ENCODE measurements around the gene SLC35A2. TPM values are rescaled to one million over a fixed set of nuclear protein-coding genes. Genes with fewer than 3 reads are reported as not detected.

The SLC35A2 gene
- total RNA-seq (10 to 100 TPM; 13.9 to 36.7 (median 18.5) TPM), polyA plus RNA-seq (1 to 10 TPM; 6.7 to 8.1 TPM), total RNA-seq (62.1 reads per million, percentile 75 among the genes with 10 or more reads in this experiment)

- Histone ChIP-seq H3K27me3 (ENCODE audit: control insufficient read depth in 2 of 2, insufficient read depth in 2 of 2, low read length in 2 of 2) (no peaks in the 10 kb centered on the region), H3K36me3 (ENCODE audit: control insufficient read depth in 2 of 3, insufficient read depth in 3 of 3, low read length in 3 of 3) (peaks cover 13 to 31% (median 25%) of the 10 kb centered on the region in 3 experiments), H3K27ac (ENCODE audit: low read depth, low read length) (peak within 1 kb of the TSS; percentile 76), H3K4me1 (ENCODE audit: control insufficient read depth in 2 of 2, insufficient read depth in 2 of 2, low read length in 2 of 2) (peaks cover 32 to 42% of the 10 kb centered on the region in 2 donors), H3K9me3 (ENCODE audit: control insufficient read depth in 2 of 3, low read length in 3 of 3) (no peaks in the 10 kb centered on the region), H3K4me3 (ENCODE audit: low read length) (peak within 1 kb of the TSS; percentile 77)
- intact Hi-C loops (cut with micrococcal nuclease) = loop anchor here (1.0 to 5.0 kb wide), 8 partner anchors 8 to 263 kb away; partner anchors contain the start of genes PIM2 (in 1 of the 2), PQBP1 (in 1 of the 2) and TIMM17B (in 1 of the 2)
- DNase-seq (peak; percentile 75 to 92 (median 90)), ATAC-seq (peak; percentile 78)
- ChIA-PET POLR2A (interaction anchor here (0.8 to 15.7 kb wide), 18 partner anchors 9 to 372 kb away, joined by 3 to 432 read pairs (median 6); partner anchors contain the start of genes HDAC6, OTUD5, PQBP1 and TBC1D25), CTCF (interaction anchor here (1.0 to 1.8 kb wide), 3 partner anchors 20 to 263 kb away, joined by 3 to 6 read pairs (median 6); no protein-coding TSS in a partner anchor)
- Mint-ChIP-seq H3K4me1 (peaks cover 20 to 61% (median 42%) of the 10 kb centered on the region in 7 donors), H3K27me3 (peaks cover 0 to 3% (median 0%) of the 10 kb centered on the region in 5 donors), H3K36me3 (peaks cover 0 to 30% (median 18%) of the 10 kb centered on the region in 5 donors), H3K9me3 (peaks cover 0 to 12% (median 0%) of the 10 kb centered on the region in 11 donors), H3K27ac (peak within 1 kb of the TSS; percentile 86 to 98 (median 96)), H3K4me3 (peak within 1 kb of the TSS; percentile 86 to 96 (median 90))
Observed at GRCh38 chrX:48911412-48912182, at the start of gene SLC35A2. Gene SLC35A2 (minus strand): TSS chrX:48911646. CDS start chrX:48911636, 10 bp downstream.

GRCh38 chrX:48960291-48960690 lies 48.8 kb upstream of the SLC35A2 start:
- Mint-ChIP-seq H3K36me3 (peaks cover 0 to 12% (median 0%) of the 10 kb centered on the region in 5 donors), H3K4me1 (peaks cover 9 to 32% (median 21%) of the 10 kb centered on the region in 7 donors), H3K27me3 (peaks cover 0 to 2% (median 0%) of the 10 kb centered on the region in 5 donors), H3K27ac (peak overlapping the region in 8 of 9 donors; percentile 71 to 100 (median 92)), H3K9me3 (peaks cover 0 to 4% (median 0%) of the 10 kb centered on the region in 11 donors), H3K4me3 (peak overlapping the region in 7 of 10 donors; percentile 2 to 71 (median 48))
- ChIA-PET CTCF (interaction anchor here (0.6 kb wide), 1 partner anchor 19 kb away, joined by 3 read pairs; no protein-coding TSS in a partner anchor), POLR2A (interaction anchor here (1.0 to 3.6 kb wide), 3 partner anchors 12 to 1818 kb away, joined by 3 to 23 read pairs (median 3); partner anchors contain the start of genes GRIPAP1 and KCND1)
- Histone ChIP-seq H3K4me1 (ENCODE audit: control insufficient read depth in 2 of 2, insufficient read depth in 2 of 2, low read length in 2 of 2) (peaks cover 17 to 20% of the 10 kb centered on the region in 2 donors), H3K4me3 (ENCODE audit: low read length) (no peak overlapping the region), H3K9me3 (ENCODE audit: control insufficient read depth in 2 of 3, low read length in 3 of 3) (no peaks in the 10 kb centered on the region), H3K27me3 (ENCODE audit: control insufficient read depth in 2 of 2, insufficient read depth in 2 of 2, low read length in 2 of 2) (no peaks in the 10 kb centered on the region), H3K36me3 (ENCODE audit: control insufficient read depth in 2 of 3, insufficient read depth in 3 of 3, low read length in 3 of 3) (peaks cover 0 to 1% (median 0%) of the 10 kb centered on the region in 3 experiments), H3K27ac (ENCODE audit: low read depth, low read length) (no peak overlapping the region)
- DNase-seq (no peak), ATAC-seq (no peak)
- intact Hi-C loops (cut with micrococcal nuclease) = no loop called here

DNA sequence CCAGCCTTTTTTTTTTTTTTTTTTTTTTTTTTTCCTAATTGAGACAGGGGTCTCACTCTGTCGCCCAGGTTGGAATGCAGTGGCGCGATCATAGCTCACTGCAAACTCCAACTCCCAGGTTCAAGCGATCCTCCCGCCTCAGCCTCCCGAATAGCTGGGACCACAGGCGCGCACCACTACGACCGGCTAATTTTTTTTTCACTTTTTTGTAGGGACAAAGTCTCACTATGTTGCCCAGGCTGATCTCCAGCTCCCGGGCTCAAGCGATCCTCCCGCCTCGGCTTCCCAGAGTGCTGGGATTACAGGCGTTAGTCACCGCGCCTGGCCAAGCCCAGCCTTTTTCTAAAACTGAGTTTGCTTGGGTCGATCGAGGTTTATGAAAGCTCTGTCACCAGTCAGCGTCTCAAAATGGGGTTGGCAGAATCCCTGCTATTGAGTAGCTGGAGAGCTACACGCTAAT lies 47.2 kb upstream of the SLC35A2 start:
- H3K9me3 ChIP-seq (ENCODE audit: control insufficient read depth in 2 of 3, low read length in 3 of 3) = no peaks in the 10 kb centered on the region
- Mint-ChIP-seq H3K9me3 (peaks cover 0 to 4% (median 0%) of the 10 kb centered on the region in 11 donors), H3K4me3 (peak overlapping the region; percentile 81 to 100 (median 98)), H3K27me3 (peaks cover 0 to 2% (median 0%) of the 10 kb centered on the region in 5 donors), H3K36me3 (peaks cover 0 to 9% (median 0%) of the 10 kb centered on the region in 5 donors), H3K27ac (peak overlapping the region; percentile 98 to 100 (median 100)), H3K4me1 (peaks cover 9 to 48% (median 36%) of the 10 kb centered on the region in 7 donors)
- intact Hi-C loops (cut with micrococcal nuclease) = loop anchor here (1.0 to 5.0 kb wide), 19 partner anchors 21 to 1741 kb away; partner anchors contain the start of genes GRIPAP1 (in 2 of the 2), PIM2 (in 2 of the 2), RBM3 (in 2 of the 2) and TFE3 (in 2 of the 2)
- ChIA-PET CTCF (interaction anchor here (1.1 to 1.2 kb wide), 2 partner anchors 14 to 61 kb away, joined by 3 to 4 read pairs; partner anchors contain the start of gene KCND1), POLR2A (interaction anchor here (0.6 to 10.4 kb wide), 29 partner anchors 10 to 1768 kb away, joined by 3 to 135 read pairs (median 5); partner anchors contain the start of genes GRIPAP1, HDAC6, KCND1 and PPP1R3F)
- DNase-seq (peak in 3 of 9 donors; percentile 26 to 32 (median 30)), ATAC-seq (no peak)
- H3K4me1 ChIP-seq (ENCODE audit: control insufficient read depth in 2 of 2, insufficient read depth in 2 of 2, low read length in 2 of 2) = peaks cover 22 to 31% of the 10 kb centered on the region in 2 donors
- H3K27ac ChIP-seq (ENCODE audit: low read depth, low read length) = peak overlapping the region; percentile 100
- H3K27me3 ChIP-seq (ENCODE audit: control insufficient read depth in 2 of 2, insufficient read depth in 2 of 2, low read length in 2 of 2) = no peaks in the 10 kb centered on the region
- peak overlapping the region; percentile 89 for H3K4me3 ChIP-seq (ENCODE audit: low read length)
- peaks cover 0 to 11% (median 0%) of the 10 kb centered on the region in 3 experiments for H3K36me3 ChIP-seq (ENCODE audit: control insufficient read depth in 2 of 3, insufficient read depth in 3 of 3, low read length in 3 of 3)

DNA sequence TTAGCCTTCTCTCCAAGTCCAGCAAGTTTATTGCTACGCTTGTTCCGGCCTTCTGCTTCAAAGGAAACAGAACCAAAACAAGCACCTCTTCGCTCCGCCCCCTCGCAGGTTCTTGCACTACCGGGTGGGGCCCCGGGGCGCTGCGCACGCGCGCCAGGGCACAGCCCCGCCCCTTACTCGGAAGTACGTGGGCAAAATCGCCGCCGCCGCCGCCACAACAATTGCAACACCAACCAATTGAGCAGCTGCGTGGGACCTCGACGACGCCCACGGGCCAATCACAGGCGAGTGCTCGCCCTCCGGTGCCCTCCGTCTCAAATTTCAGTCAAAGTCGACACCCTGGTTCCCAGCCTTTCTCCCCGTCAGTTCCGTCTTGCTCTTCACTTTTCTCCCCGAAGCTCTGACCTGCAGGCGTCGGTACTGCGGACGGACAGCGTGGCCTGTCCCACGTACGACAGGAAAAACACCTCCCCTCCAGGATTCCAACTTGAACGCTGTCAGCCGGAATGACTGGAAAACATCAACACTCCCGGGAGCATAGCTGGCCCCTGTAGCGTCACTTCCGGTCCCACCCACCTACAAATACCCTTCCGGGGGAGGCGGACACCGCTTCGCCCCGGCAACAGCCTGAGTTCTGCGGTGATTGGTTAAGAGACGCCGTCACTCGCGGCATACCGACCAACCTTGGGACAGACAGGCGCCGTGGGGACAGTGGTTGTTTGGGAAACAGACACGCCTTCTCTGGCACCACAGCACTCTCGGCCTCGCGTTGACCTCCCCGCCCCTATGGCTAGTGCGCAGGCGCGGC lies 46.6 kb upstream of the SLC35A2 start:
- intact Hi-C loops (cut with micrococcal nuclease) = loop anchor here (1.0 to 5.0 kb wide), 19 partner anchors 21 to 1741 kb away; partner anchors contain the start of genes GRIPAP1 (in 2 of the 2), PIM2 (in 2 of the 2), RBM3 (in 2 of the 2) and TFE3 (in 2 of the 2)
- peak overlapping the region; percentile 98 to 100 (median 100) for H3K27ac Mint-ChIP-seq
- Histone ChIP-seq H3K9me3 (ENCODE audit: control insufficient read depth in 2 of 3, low read length in 3 of 3) (no peaks in the 10 kb centered on the region), H3K27ac (ENCODE audit: low read depth, low read length) (peak overlapping the region; percentile 100), H3K4me3 (ENCODE audit: low read length) (peak overlapping the region; percentile 89), H3K36me3 (ENCODE audit: control insufficient read depth in 2 of 3, insufficient read depth in 3 of 3, low read length in 3 of 3) (peaks cover 0 to 11% (median 0%) of the 10 kb centered on the region in 3 experiments), H3K27me3 (ENCODE audit: control insufficient read depth in 2 of 2, insufficient read depth in 2 of 2, low read length in 2 of 2) (no peaks in the 10 kb centered on the region), H3K4me1 (ENCODE audit: control insufficient read depth in 2 of 2, insufficient read depth in 2 of 2, low read length in 2 of 2) (peaks cover 26 to 36% of the 10 kb centered on the region in 2 donors)
- ATAC-seq (peak; percentile 86), DNase-seq (peak; percentile 84 to 97 (median 95))
- peaks cover 9 to 55% (median 38%) of the 10 kb centered on the region in 7 donors for H3K4me1 Mint-ChIP-seq
- peaks cover 0 to 6% (median 0%) of the 10 kb centered on the region in 5 donors for H3K36me3 Mint-ChIP-seq
- H3K27me3 Mint-ChIP-seq = peaks cover 0 to 2% (median 0%) of the 10 kb centered on the region in 5 donors
- POLR2A ChIA-PET = interaction anchor here (0.6 to 10.4 kb wide), 37 partner anchors 10 to 1813 kb away, joined by 3 to 135 read pairs (median 4); partner anchors contain the start of genes GRIPAP1, HDAC6, KCND1 and PPP1R3F
- peak overlapping the region; percentile 81 to 100 (median 98) for H3K4me3 Mint-ChIP-seq
- CTCF ChIA-PET = interaction anchor here (1.1 kb wide), 1 partner anchor 60 kb away, joined by 4 read pairs; no protein-coding TSS in a partner anchor
- peaks cover 0 to 4% (median 0%) of the 10 kb centered on the region in 11 donors for H3K9me3 Mint-ChIP-seq

DNA sequence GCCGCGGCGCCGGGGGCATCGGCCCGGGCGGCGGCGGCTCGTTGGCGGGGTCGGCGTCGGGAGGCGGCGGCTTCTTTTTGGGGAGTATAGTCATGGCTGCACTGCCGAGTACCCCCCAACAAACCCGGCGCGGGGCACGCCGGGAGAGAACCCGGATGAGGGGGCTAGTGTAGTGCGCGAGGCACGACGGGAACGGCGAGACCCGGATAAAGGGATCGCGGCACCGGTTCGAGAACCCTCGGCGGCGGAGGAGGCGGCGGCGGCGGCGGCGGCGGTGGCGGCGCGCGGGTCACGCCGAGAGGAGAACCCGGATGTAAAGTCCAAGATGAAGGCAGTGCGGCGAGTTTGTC lies 46.0 kb upstream of the SLC35A2 start, which contains the start of gene OTUD5:
TSS of gene OTUD5 (minus strand) at position 131 of the 350 bp plus-strand sequence. CDS start at position 94, 37 bp downstream.
- H3K4me3 ChIP-seq (ENCODE audit: low read length) = peak within 1 kb of the TSS; percentile 89
- intact Hi-C loops (cut with micrococcal nuclease) = loop anchor here (5.0 kb wide), 4 partner anchors 220 to 1740 kb away; partner anchors contain the start of genes CDK16 (in 1 of the 2), EBP (in 1 of the 2) and FTSJ1 (in 1 of the 2)

More for the DNA sequence above, 46.0 kb upstream of the SLC35A2 start, which contains the start of gene OTUD5:
- Histone ChIP-seq H3K9me3 (ENCODE audit: control insufficient read depth in 2 of 3, low read length in 3 of 3) (no peaks in the 10 kb centered on the region), H3K36me3 (ENCODE audit: control insufficient read depth in 2 of 3, insufficient read depth in 3 of 3, low read length in 3 of 3) (peaks cover 0 to 11% (median 0%) of the 10 kb centered on the region in 3 experiments), H3K27me3 (ENCODE audit: control insufficient read depth in 2 of 2, insufficient read depth in 2 of 2, low read length in 2 of 2) (no peaks in the 10 kb centered on the region), H3K4me1 (ENCODE audit: control insufficient read depth in 2 of 2, insufficient read depth in 2 of 2, low read length in 2 of 2) (peaks cover 31 to 37% of the 10 kb centered on the region in 2 donors), H3K27ac (ENCODE audit: low read depth, low read length) (peak within 1 kb of the TSS; percentile 100)
- peaks cover 0 to 4% (median 0%) of the 10 kb centered on the region in 11 donors for H3K9me3 Mint-ChIP-seq
- POLR2A ChIA-PET = interaction anchor here (0.6 to 10.4 kb wide), 26 partner anchors 11 to 1812 kb away, joined by 3 to 135 read pairs (median 4); partner anchors contain the start of genes GRIPAP1, HDAC6, KCND1 and PQBP1
- DNase-seq (peak in 4 of 9 donors; percentile 52 to 87 (median 74)), ATAC-seq (peak; percentile 57)
- H3K36me3 Mint-ChIP-seq = peaks cover 0 to 6% (median 0%) of the 10 kb centered on the region in 5 donors
- peak within 1 kb of the TSS; percentile 81 to 100 (median 98) for H3K4me3 Mint-ChIP-seq
- peak within 1 kb of the TSS; percentile 98 to 100 (median 100) for H3K27ac Mint-ChIP-seq
- peaks cover 9 to 60% (median 44%) of the 10 kb centered on the region in 7 donors for H3K4me1 Mint-ChIP-seq
- H3K27me3 Mint-ChIP-seq = peaks cover 0 to 2% (median 0%) of the 10 kb centered on the region in 5 donors
- CTCF ChIA-PET = no interaction called here

All from naive thymus-derived CD4-positive, alpha-beta T cell (primary cell).